WTC11 (cell line): Measurements from ENCODE around the gene ALPI. TPM values are rescaled to one million over a fixed set of nuclear protein-coding genes. Genes with fewer than 3 reads are reported as not detected.

Experiments used
- ATAC-seq: fragments of 200-7000 bp; cut with Tn5 transposase; 2 replicates; pipeline ENCODE4 v1.10.0; 2021; ENCODE audit warnings: mild to moderate bottlenecking, moderate library complexity
- CTCF ChIA-PET: fragments of 300-600 bp; sonication (Branson Sonifier 250); formaldehyde crosslinking; loops from one replicate; lab custom pipeline; 2021; ENCODE audit warnings: antibody characterized with exemption; lab: Charles Lee
- POLR2A ChIA-PET: fragments of 350-600 bp; sonication (Branson Sonifier 250); formaldehyde crosslinking; loops from one replicate; lab custom pipeline; 2021; ENCODE audit warnings: antibody characterized with exemption; lab: Charles Lee
- DNase-seq: peaks from one replicate; pipeline ENCODE4 v3.0.0; 2021; ENCODE audit warnings: low spot score
- H3K27ac Mint-ChIP-seq: 2 replicates; pipeline ENCODE4 v1.8.0; 2021; ENCODE audit warnings: mixed read lengths
- H3K27me3 Mint-ChIP-seq: 2 replicates; pipeline ENCODE4 v1.8.0; 2021; ENCODE audit warnings: low read depth, mild to moderate bottlenecking, moderate library complexity, mixed read lengths
- H3K36me3 Mint-ChIP-seq: 2 replicates; pipeline ENCODE4 v1.8.0; 2021; ENCODE audit warnings: mixed read lengths
- H3K4me1 Mint-ChIP-seq: 2 replicates; pipeline ENCODE4 v1.8.0; 2022; ENCODE audit warnings: mixed read lengths
- H3K4me3 Mint-ChIP-seq: 2 replicates; pipeline ENCODE4 v1.8.0; 2021; ENCODE audit warnings: mild to moderate bottlenecking, moderate library complexity, mixed read lengths
- H3K9me3 Mint-ChIP-seq: 2 replicates; pipeline ENCODE4 v1.8.0; 2021; ENCODE audit warnings: mixed read lengths
- ATF1 ChIP-seq: sonication (generic); formaldehyde crosslinking; IDR thresholded peaks from 2 replicates; pipeline ENCODE4 v1.8.1; 2023; ENCODE audit warnings: mild to moderate bottlenecking, moderate library complexity, missing genetic modification reagents
- E2F1 ChIP-seq: sonication (generic); formaldehyde crosslinking; IDR thresholded peaks from 2 replicates; pipeline ENCODE4 v1.8.0; 2022; ENCODE audit warnings: mild to moderate bottlenecking, missing genetic modification reagents
- E2F4 ChIP-seq: sonication (generic); formaldehyde crosslinking; IDR thresholded peaks from 2 replicates; pipeline ENCODE4 v1.8.1; 2022; ENCODE audit warnings: low read depth, mild to moderate bottlenecking, moderate library complexity, missing genetic modification reagents, borderline replicate concordance
- ETV6 ChIP-seq: sonication (generic); formaldehyde crosslinking; IDR thresholded peaks from 2 replicates; pipeline ENCODE4 v1.8.1; 2022; ENCODE audit warnings: mild to moderate bottlenecking, missing genetic modification reagents
- GABPB1 ChIP-seq: sonication (generic); formaldehyde crosslinking; IDR thresholded peaks from 2 replicates; pipeline ENCODE4 v1.8.1; 2023; ENCODE audit warnings: mild to moderate bottlenecking, missing genetic modification reagents
- IRF2 ChIP-seq: sonication (generic); formaldehyde crosslinking; IDR thresholded peaks from 2 replicates; pipeline ENCODE4 v1.8.0; 2022; ENCODE audit warnings: low read depth, missing genetic modification reagents, borderline replicate concordance
- MYBL2 ChIP-seq: sonication (generic); formaldehyde crosslinking; IDR thresholded peaks from 2 replicates; pipeline ENCODE4 v1.8.1; 2023; ENCODE audit warnings: mild to moderate bottlenecking, moderate library complexity, missing genetic modification reagents
- NR2C2 ChIP-seq: sonication (generic); formaldehyde crosslinking; IDR thresholded peaks from 2 replicates; pipeline ENCODE4 v1.8.0; 2022; ENCODE audit warnings: mild to moderate bottlenecking, missing genetic modification reagents
- PRRX2 ChIP-seq: fragments of 250-450 bp; sonication (Bioruptor Pico); IDR thresholded peaks from 2 replicates; pipeline ENCODE4 v1.8.0; 2021; ENCODE audit warnings: mild to moderate bottlenecking
- SMAD3 ChIP-seq: sonication (generic); formaldehyde crosslinking; IDR thresholded peaks from 2 replicates; pipeline ENCODE4 v1.8.0; 2022; ENCODE audit warnings: missing genetic modification reagents, mild to moderate bottlenecking, borderline replicate concordance
- SOX15 ChIP-seq: fragments of 250-450 bp; sonication (Bioruptor Pico); IDR thresholded peaks from 2 replicates; pipeline ENCODE4 v1.9.0; 2021; ENCODE audit warnings: mild to moderate bottlenecking
- USF2 ChIP-seq: sonication (generic); formaldehyde crosslinking; IDR thresholded peaks from 2 replicates; pipeline ENCODE4 v1.8.1; 2023; ENCODE audit warnings: mild to moderate bottlenecking, missing genetic modification reagents, moderate library complexity
- ZNF281 ChIP-seq: sonication (generic); formaldehyde crosslinking; IDR thresholded peaks from 2 replicates; pipeline ENCODE4 v1.8.0; 2023; ENCODE audit warnings: mild to moderate bottlenecking, missing genetic modification reagents
- ZNF396 ChIP-seq: fragments of 250-450 bp; sonication (Bioruptor Pico); IDR thresholded peaks from 2 replicates; pipeline ENCODE4 v1.8.0; 2021; ENCODE audit warnings: mild to moderate bottlenecking, moderate library complexity, borderline replicate concordance
- ZNF423 ChIP-seq: fragments of 250-450 bp; sonication (Bioruptor Pico); IDR thresholded peaks from 2 replicates; pipeline ENCODE4 v2.1.2; 2022; ENCODE audit warnings: mild to moderate bottlenecking, moderate library complexity
- ZNF671 ChIP-seq: fragments of 250-450 bp; sonication (Bioruptor Pico); IDR thresholded peaks from 2 replicates; pipeline ENCODE4 v1.8.0; 2021; ENCODE audit warnings: mild to moderate bottlenecking
- total RNA-seq: library from RNA; stranded (reverse); gene quantifications from 3 replicates; pipeline ENCODE4 v1.2.3, GENCODE V29; 2021
- TF ChIP-seq, protein P1 (sequence below): sonication (generic); formaldehyde crosslinking; IDR thresholded peaks from 2 replicates; pipeline ENCODE4 v1.8.1; 2023; ENCODE audit warnings: mild to moderate bottlenecking, missing genetic modification reagents
- TF ChIP-seq, protein P2 (sequence below): fragments of 250-450 bp; sonication (Bioruptor Pico); conservative IDR thresholded peaks from 2 replicates; pipeline ENCODE4 v1.9.0; 2021; ENCODE audit warnings: mild to moderate bottlenecking
- TF ChIP-seq, protein P3 (sequence below): sonication (generic); formaldehyde crosslinking; conservative IDR thresholded peaks from 2 replicates; pipeline ENCODE4 v1.8.1; 2022; ENCODE audit warnings: mild to moderate bottlenecking, missing genetic modification reagents

The ALPI gene
- total RNA-seq, 1 experiment from 2014 or later: not detected

GRCh38 chr2:232458051-232458660 lies 2.2 kb downstream of the ALPI start:
- ChIA-PET CTCF (interaction anchor here (1.6 to 2.1 kb wide), 2 partner anchors 10 to 64 kb away, joined by 4 to 6 read pairs; no protein-coding TSS in a partner anchor), POLR2A (interaction anchor here (0.5 kb wide), 1 partner anchor 80 kb away, joined by 4 read pairs; no protein-coding TSS in a partner anchor)
- H3K27ac Mint-ChIP-seq: no peak overlapping the region
- DNase-seq (no peak), ATAC-seq (no peak)
- peaks cover 4% of the 10 kb centered on the region; the same call in 1 of the 2 replicates for H3K27me3 Mint-ChIP-seq
- no peak overlapping the region for H3K4me3 Mint-ChIP-seq
- no peaks in the 10 kb centered on the region for H3K9me3 Mint-ChIP-seq
- no peaks in the 10 kb centered on the region for H3K4me1 Mint-ChIP-seq
- TF ChIP-seq GABPB1 (CRISPR knock-in tag) (no peak), ETV6 (CRISPR knock-in tag) (no peak), ZNF423 (CRISPR knock-in tag) (no peak), ZNF671 (CRISPR knock-in tag) (no peak), IRF2 (CRISPR knock-in tag) (no peak), SOX15 (no peak), ZNF281 (CRISPR knock-in tag) (no peak), ZNF396 (CRISPR knock-in tag) (no peak)
- TF ChIP-seq, protein P1, sequence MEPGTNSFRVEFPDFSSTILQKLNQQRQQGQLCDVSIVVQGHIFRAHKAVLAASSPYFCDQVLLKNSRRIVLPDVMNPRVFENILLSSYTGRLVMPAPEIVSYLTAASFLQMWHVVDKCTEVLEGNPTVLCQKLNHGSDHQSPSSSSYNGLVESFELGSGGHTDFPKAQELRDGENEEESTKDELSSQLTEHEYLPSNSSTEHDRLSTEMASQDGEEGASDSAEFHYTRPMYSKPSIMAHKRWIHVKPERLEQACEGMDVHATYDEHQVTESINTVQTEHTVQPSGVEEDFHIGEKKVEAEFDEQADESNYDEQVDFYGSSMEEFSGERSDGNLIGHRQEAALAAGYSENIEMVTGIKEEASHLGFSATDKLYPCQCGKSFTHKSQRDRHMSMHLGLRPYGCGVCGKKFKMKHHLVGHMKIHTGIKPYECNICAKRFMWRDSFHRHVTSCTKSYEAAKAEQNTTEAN (CRISPR knock-in tag): no peak
- no peaks in the 10 kb centered on the region for H3K36me3 Mint-ChIP-seq

- DNase-seq (no peak), ATAC-seq (no peak)
- H3K36me3 Mint-ChIP-seq: no peaks in the 10 kb centered on the region
- ChIA-PET CTCF (interaction anchor here (1.6 to 2.1 kb wide), 2 partner anchors 11 to 63 kb away, joined by 4 to 6 read pairs; no protein-coding TSS in a partner anchor), POLR2A (interaction anchor here (0.5 kb wide), 1 partner anchor 79 kb away, joined by 4 read pairs; no protein-coding TSS in a partner anchor)
- H3K27ac Mint-ChIP-seq: no peak overlapping the region
- no peaks in the 10 kb centered on the region for H3K4me1 Mint-ChIP-seq
- H3K9me3 Mint-ChIP-seq: no peaks in the 10 kb centered on the region
- H3K4me3 Mint-ChIP-seq: no peak overlapping the region
- peaks cover 4% of the 10 kb centered on the region; the same call in 1 of the 2 replicates for H3K27me3 Mint-ChIP-seq
- TF ChIP-seq NR2C2 (no peak), ATF1 (CRISPR knock-in tag) (no peak), USF2 (CRISPR knock-in tag) (no peak), PRRX2 (CRISPR knock-in tag) (no peak), SMAD3 (CRISPR knock-in tag) (no peak), E2F1 (CRISPR knock-in tag) (no peak), MYBL2 (CRISPR knock-in tag) (no peak), ZNF281 (CRISPR knock-in tag) (no peak), E2F4 (CRISPR knock-in tag) (no peak)
- TF ChIP-seq, protein P2, sequence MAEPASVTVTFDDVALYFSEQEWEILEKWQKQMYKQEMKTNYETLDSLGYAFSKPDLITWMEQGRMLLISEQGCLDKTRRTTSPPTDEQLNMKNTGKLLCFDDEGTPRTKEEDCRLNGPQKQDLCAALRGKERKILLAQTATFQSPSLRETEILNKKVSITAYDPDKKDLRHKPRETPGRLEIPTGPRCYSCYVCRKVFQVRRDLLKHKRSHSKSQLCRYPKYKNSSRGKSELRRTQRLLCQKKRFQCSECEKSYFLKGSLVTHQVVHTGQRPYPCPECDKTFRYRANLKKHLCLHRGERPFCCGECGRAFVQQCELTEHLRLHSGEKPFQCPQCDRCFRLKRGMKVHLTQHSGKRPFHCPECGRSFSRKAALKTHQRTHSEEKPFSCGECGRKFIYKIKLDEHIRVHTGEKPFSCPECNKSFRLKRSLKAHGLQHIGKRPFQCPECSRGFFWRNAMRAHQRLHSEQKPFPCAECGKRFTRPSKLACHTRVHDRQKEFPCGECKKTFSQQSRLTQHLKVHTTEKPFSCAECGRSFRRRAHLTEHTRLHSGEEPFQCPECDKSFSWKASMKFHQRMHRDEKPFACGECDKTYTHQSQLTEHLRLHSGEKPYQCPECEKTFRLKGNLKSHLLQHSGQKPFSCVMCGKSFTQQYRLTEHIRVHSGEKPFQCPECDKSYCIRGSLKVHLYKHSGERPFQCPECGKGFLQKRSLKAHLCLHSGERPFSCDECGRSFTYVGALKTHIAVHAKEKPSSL (CRISPR knock-in tag): no peak
- TF ChIP-seq, protein P3, sequence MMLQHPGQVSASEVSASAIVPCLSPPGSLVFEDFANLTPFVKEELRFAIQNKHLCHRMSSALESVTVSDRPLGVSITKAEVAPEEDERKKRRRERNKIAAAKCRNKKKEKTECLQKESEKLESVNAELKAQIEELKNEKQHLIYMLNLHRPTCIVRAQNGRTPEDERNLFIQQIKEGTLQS: no peak
These were observed 2.9 kb downstream of the ALPI start for GRCh38 chr2:232458661-232459418.
